Neural progenitor cell (in vitro differentiated cells): Measurements from ENCODE around the gene ADCY6. TPM values are rescaled to one million over a fixed set of nuclear protein-coding genes. Genes with fewer than 3 reads are reported as not detected.

Experiments used
- DNase-seq: peaks from one replicate; pipeline ENCODE4 v3.0.0-alpha.2; 2016; ENCODE audit warnings: low spot score
- H2AFZ ChIP-seq: fragments of 200-600 bp; sonication (generic); replicated peaks from 2 replicates; pipeline ENCODE4 v1.6.1; 2016; ENCODE audit warnings: antibody characterized with exemption
- H3F3A ChIP-seq: fragments of 200-600 bp; sonication (generic); 2 replicates; pipeline ENCODE4 v1.6.1; 2016; ENCODE audit warnings: antibody characterized with exemption, low read depth
- H3K27ac ChIP-seq: fragments of 200-600 bp; sonication (generic); 2 replicates; pipeline ENCODE4 v1.5.1; 2016; ENCODE audit warnings: mild to moderate bottlenecking
- H3K27me3 ChIP-seq: fragments of 200-600 bp; sonication (generic); 2 replicates; pipeline ENCODE4 v1.6.1; 2016; ENCODE audit warnings: mild to moderate bottlenecking, moderate library complexity
- H3K36me3 ChIP-seq: fragments of 200-600 bp; sonication (generic); 2 replicates; pipeline ENCODE4 v1.5.1; 2016
- H3K4me1 ChIP-seq: fragments of 200-600 bp; sonication (generic); 2 replicates; pipeline ENCODE4 v1.6.1; 2016; ENCODE audit warnings: mixed run types
- H3K4me2 ChIP-seq: fragments of 200-600 bp; sonication (generic); 2 replicates; pipeline ENCODE4 v1.6.1; 2016
- H3K4me3 ChIP-seq: fragments of 200-600 bp; sonication (generic); 2 replicates; pipeline ENCODE4 v1.5.1; 2016
- H3K79me2 ChIP-seq: fragments of 200-600 bp; sonication (generic); 2 replicates; pipeline ENCODE4 v1.6.1; 2016; ENCODE audit warnings: low read depth
- H3K9ac ChIP-seq: fragments of 200-600 bp; sonication (generic); 2 replicates; pipeline ENCODE4 v1.6.1; 2016
- H3K9me3 ChIP-seq: fragments of 200-600 bp; sonication (generic); 2 replicates; pipeline ENCODE4 v1.5.1; 2016; ENCODE audit warnings: low read depth
- H4K20me1 ChIP-seq: fragments of 200-600 bp; sonication (generic); 2 replicates; pipeline ENCODE4 v1.6.1; 2016; ENCODE audit warnings: low read depth
- H3K27ac Mint-ChIP-seq: 3 replicates; pipeline ENCODE4 v1.8.0; 2021; ENCODE audit warnings: mixed read lengths
- H3K27me3 Mint-ChIP-seq: 2 replicates; pipeline ENCODE4 v1.8.0; 2022; ENCODE audit warnings: low read depth, mild to moderate bottlenecking, inconsistent platforms, moderate library complexity, mixed read lengths; ENCODE audit not compliant: insufficient read depth
- H3K36me3 Mint-ChIP-seq: 3 replicates; pipeline ENCODE4 v1.8.0; 2021; ENCODE audit warnings: mixed read lengths
- H3K4me1 Mint-ChIP-seq: 3 replicates; pipeline ENCODE4 v1.8.0; 2021; ENCODE audit warnings: mixed read lengths
- H3K4me3 Mint-ChIP-seq: 3 replicates; pipeline ENCODE4 v1.8.0; 2021; ENCODE audit warnings: mild to moderate bottlenecking, moderate library complexity, mixed read lengths
- H3K9me3 Mint-ChIP-seq: 3 replicates; pipeline ENCODE4 v1.8.0; 2020; ENCODE audit warnings: mixed read lengths
- CTCF ChIP-seq: fragments of 200-600 bp; sonication (generic); IDR thresholded peaks from 2 replicates; pipeline ENCODE4 v1.5.1; 2017; ENCODE audit warnings: antibody characterized with exemption, mild to moderate bottlenecking
- EZH2 ChIP-seq: fragments of 200-600 bp; sonication (generic); IDR thresholded peaks from 2 replicates; pipeline ENCODE4 v1.6.1; 2017; ENCODE audit warnings: antibody characterized with exemption, mild to moderate bottlenecking, moderate library complexity
- EZH2phosphoT487 ChIP-seq: fragments of 200-600 bp; sonication (generic); IDR thresholded peaks from 2 replicates; pipeline ENCODE4 v1.6.1; 2017; ENCODE audit warnings: antibody characterized with exemption
- total RNA-seq: library from RNA; depleted of rRNA; stranded (reverse); fragments of >200 nt; gene quantifications from 2 replicates; pipeline ENCODE4 v1.2.3, GENCODE V29; 2015; ENCODE audit warnings: low replicate concordance

Gene ADCY6
- total RNA-seq, 1 donor from 2014 or later, result 22.4 TPM

GRCh38 chr12:48779869-48780268 lies 9.0 kb downstream of the ADCY6 start:
- peaks cover 25% of the 10 kb centered on the region for H4K20me1 ChIP-seq

GRCh38 chr12:48777501-48778400 lies 11.1 kb downstream of the ADCY6 start:
- no peak for TF ChIP-seq EZH2
- TF ChIP-seq EZH2phosphoT487, result no peak
- no peak for TF ChIP-seq CTCF
- no peaks in the 10 kb centered on the region for H3K9me3 ChIP-seq
- H3K27me3 ChIP-seq, result no peaks in the 10 kb centered on the region
- no peaks in the 10 kb centered on the region for H3K36me3 ChIP-seq
- peaks cover 25% of the 10 kb centered on the region for H3K36me3 Mint-ChIP-seq
- no peak overlapping the region for H3K9ac ChIP-seq
- H3F3A ChIP-seq, result no peaks in the 10 kb centered on the region
- no peaks in the 10 kb centered on the region for H3K9me3 Mint-ChIP-seq
- DNase-seq, result no peak
- H3K27ac Mint-ChIP-seq, result peak overlapping the region; percentile 40
- no peak overlapping the region for H2AFZ ChIP-seq
- peak overlapping the region; percentile 30 for H3K4me3 Mint-ChIP-seq
- H3K4me2 ChIP-seq, result no peak overlapping the region
- peaks cover 25% of the 10 kb centered on the region for H4K20me1 ChIP-seq
- peaks cover 6% of the 10 kb centered on the region for H3K79me2 ChIP-seq
- H3K4me1 Mint-ChIP-seq, result peaks cover 2% of the 10 kb centered on the region
- no peak overlapping the region for H3K27ac ChIP-seq
- H3K27me3 Mint-ChIP-seq, result peaks cover 2% of the 10 kb centered on the region
- no peaks in the 10 kb centered on the region for H3K4me1 ChIP-seq
- H3K4me3 ChIP-seq, result no peak overlapping the region

More at GRCh38 chr12:48779869-48780268, 9.0 kb downstream of the ADCY6 start:
- Histone ChIP-seq H3K36me3 (no peaks in the 10 kb centered on the region), H3K9ac (no peak overlapping the region), H3K27ac (no peak overlapping the region), H3K4me3 (no peak overlapping the region), H3K4me1 (no peaks in the 10 kb centered on the region), H3F3A (no peaks in the 10 kb centered on the region), H3K27me3 (no peaks in the 10 kb centered on the region), H3K9me3 (no peaks in the 10 kb centered on the region), H3K4me2 (no peak overlapping the region), H3K79me2 (peaks cover 21% of the 10 kb centered on the region), H2AFZ (no peak overlapping the region)
- TF ChIP-seq EZH2phosphoT487, result no peak
- TF ChIP-seq EZH2, result no peak
- TF ChIP-seq CTCF, result no peak
- no peak overlapping the region for H3K4me3 Mint-ChIP-seq
- H3K9me3 Mint-ChIP-seq, result no peaks in the 10 kb centered on the region
- DNase-seq, result no peak
- no peak overlapping the region for H3K27ac Mint-ChIP-seq
- peaks cover 15% of the 10 kb centered on the region for H3K36me3 Mint-ChIP-seq
- H3K4me1 Mint-ChIP-seq, result peaks cover 2% of the 10 kb centered on the region
- no peaks in the 10 kb centered on the region for H3K27me3 Mint-ChIP-seq

GRCh38 chr12:48776956-48777355 lies 11.9 kb downstream of the ADCY6 start:
- H3K79me2 ChIP-seq, result peaks cover 6% of the 10 kb centered on the region
- Mint-ChIP-seq H3K36me3 (peaks cover 29% of the 10 kb centered on the region), H3K9me3 (no peaks in the 10 kb centered on the region)

More at GRCh38 chr12:48776956-48777355, 11.9 kb downstream of the ADCY6 start:
- Mint-ChIP-seq H3K27ac (peak overlapping the region; percentile 40), H3K4me1 (peaks cover 2% of the 10 kb centered on the region), H3K4me3 (no peak overlapping the region), H3K27me3 (peaks cover 2% of the 10 kb centered on the region)
- H3K9ac ChIP-seq, result no peak overlapping the region
- H3F3A ChIP-seq, result no peaks in the 10 kb centered on the region
- no peak overlapping the region for H3K27ac ChIP-seq
- peaks cover 25% of the 10 kb centered on the region for H4K20me1 ChIP-seq
- no peaks in the 10 kb centered on the region for H3K36me3 ChIP-seq
- TF ChIP-seq EZH2 (no peak), CTCF (no peak), EZH2phosphoT487 (no peak)
- no peak for DNase-seq
- no peak overlapping the region for H3K4me2 ChIP-seq
- H3K4me1 ChIP-seq, result no peaks in the 10 kb centered on the region
- H3K27me3 ChIP-seq, result no peaks in the 10 kb centered on the region
- H3K9me3 ChIP-seq, result no peaks in the 10 kb centered on the region
- no peak overlapping the region for H2AFZ ChIP-seq
- H3K4me3 ChIP-seq, result no peak overlapping the region
